VCaP (cell line): ENCODE data around the gene MAP6D1.

Experiments
- H3K27ac ChIP-seq: fragments of 450-650 bp; 2 replicates; pipeline ENCODE4 v1.5.1; 2017
- TF ChIP-seq, protein P1 (sequence below): fragments of 450-650 bp; conservative IDR thresholded peaks from 2 replicates; pipeline ENCODE4 v1.5.1; 2017; ENCODE audit warnings: mild to moderate bottlenecking, moderate library complexity

Gene MAP6D1

DNA sequence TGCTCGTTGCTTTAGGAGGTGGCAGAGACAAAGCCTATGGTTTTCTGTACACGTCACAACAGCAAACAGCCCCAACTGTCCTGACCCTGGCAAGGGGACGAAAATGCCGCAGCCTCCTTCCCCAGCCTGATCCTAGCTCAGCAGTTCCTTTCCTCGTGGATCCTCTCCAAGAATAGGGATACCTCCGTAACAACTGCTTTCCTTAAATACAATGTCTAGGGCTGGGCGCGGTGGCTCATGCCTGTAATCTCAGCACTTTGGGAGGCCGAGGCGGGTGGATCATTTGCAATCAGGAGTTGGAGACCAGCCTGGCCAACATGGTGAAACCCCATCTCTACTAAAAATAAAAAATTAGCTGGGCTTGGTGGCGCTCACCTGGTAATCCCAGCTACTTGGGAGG, 17.0 kb downstream of the MAP6D1 start:
- H3K27ac ChIP-seq = peak overlapping the region; percentile 51
- TF ChIP-seq, protein P1, sequence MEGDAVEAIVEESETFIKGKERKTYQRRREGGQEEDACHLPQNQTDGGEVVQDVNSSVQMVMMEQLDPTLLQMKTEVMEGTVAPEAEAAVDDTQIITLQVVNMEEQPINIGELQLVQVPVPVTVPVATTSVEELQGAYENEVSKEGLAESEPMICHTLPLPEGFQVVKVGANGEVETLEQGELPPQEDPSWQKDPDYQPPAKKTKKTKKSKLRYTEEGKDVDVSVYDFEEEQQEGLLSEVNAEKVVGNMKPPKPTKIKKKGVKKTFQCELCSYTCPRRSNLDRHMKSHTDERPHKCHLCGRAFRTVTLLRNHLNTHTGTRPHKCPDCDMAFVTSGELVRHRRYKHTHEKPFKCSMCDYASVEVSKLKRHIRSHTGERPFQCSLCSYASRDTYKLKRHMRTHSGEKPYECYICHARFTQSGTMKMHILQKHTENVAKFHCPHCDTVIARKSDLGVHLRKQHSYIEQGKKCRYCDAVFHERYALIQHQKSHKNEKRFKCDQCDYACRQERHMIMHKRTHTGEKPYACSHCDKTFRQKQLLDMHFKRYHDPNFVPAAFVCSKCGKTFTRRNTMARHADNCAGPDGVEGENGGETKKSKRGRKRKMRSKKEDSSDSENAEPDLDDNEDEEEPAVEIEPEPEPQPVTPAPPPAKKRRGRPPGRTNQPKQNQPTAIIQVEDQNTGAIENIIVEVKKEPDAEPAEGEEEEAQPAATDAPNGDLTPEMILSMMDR = no peak

GRCh38 chr3:183807881-183808280, 17.5 kb downstream of the MAP6D1 start:
- TF ChIP-seq, protein P1 = no peak
- peak overlapping the region; percentile 51 for H3K27ac ChIP-seq

GRCh38 chr3:183807209-183807728, 18.1 kb downstream of the MAP6D1 start:
- TF ChIP-seq, protein P1 = no peak
- H3K27ac ChIP-seq = peak overlapping the region; percentile 51; the same call in 1 of the 2 replicates

GRCh38 chr3:183802989-183803388, 22.4 kb downstream of the MAP6D1 start:
- no peak overlapping the region for H3K27ac ChIP-seq
- TF ChIP-seq, protein P1 = no peak

- no peak overlapping the region for H3K27ac ChIP-seq
- TF ChIP-seq, protein P1 = no peak
These were observed 23.8 kb downstream of the MAP6D1 start for GRCh38 chr3:183801601-183802000.

DNA sequence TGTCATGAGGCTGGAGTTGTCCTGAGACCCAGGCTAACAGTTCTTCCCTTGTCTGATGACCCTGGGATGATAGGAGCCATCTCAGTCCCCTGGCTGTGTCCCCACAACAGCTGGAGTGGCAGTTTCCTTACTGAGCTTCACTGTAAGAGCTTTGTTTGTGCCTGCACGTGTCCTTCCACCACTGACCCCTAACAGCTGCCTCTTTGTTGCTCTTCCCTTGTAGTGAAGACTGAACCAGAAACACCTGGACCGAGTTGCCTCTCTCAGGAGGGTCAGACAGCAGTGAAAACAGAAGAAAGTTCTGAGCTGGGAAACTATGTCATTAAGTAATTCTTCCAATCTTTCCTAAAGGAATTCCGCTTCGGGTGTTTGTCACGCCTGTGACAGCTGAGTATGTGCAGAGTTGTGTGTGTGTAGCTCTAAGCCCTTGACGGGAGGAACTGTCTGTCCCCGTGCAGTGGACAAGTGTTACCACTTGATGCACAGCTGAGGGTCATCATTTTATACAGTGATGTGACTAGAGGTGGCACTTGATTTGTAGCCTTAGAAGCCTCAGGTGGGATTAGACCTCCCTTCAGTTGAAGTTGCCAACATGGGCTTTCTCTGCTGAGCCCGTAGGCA, 25.0 kb downstream of the MAP6D1 start:
- H3K27ac ChIP-seq = no peak overlapping the region
- TF ChIP-seq, protein P1 = no peak

DNA sequence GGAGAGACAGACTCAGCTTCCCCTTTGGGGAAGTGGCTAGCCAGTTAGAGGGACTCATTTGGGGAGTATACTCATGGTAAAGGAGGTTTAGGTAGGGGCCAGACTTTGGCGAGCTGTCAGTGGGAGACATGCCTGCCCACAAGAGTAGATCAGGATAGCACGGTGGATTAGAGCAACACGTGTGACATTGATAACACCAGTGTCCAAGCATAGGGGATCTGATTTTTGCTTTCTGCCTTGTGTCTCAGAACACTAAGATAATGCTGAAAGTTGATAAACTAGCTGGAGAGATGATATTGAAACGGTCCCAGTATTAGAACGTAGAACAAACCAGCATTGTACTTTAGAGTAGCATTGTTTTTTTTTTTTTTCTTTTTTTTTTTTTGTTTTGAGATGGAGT, 25.9 kb downstream of the MAP6D1 start:
- H3K27ac ChIP-seq = no peak overlapping the region
- TF ChIP-seq, protein P1 = no peak
